ENCODE measurements around the gene RDX. TPM values are rescaled to one million over a fixed set of nuclear protein-coding genes. Genes with fewer than 3 reads are reported as not detected.

Gene RDX
- total and polyA plus RNA-seq, 2 of the 13 experiments (the other 11 are each of a cell fraction or from before 2014, with no cell fraction given), result 20.7 to 63.1 TPM

GRCh38 chr11:110286298-110287040, 9.9 kb downstream of the RDX start (continued):
- TF ChIP-seq SNAPC4 (CRISPR knock-in tag; IDR thresholded peaks at IDR 0.05), result no peak
- no peak for TF ChIP-seq ZNF567 (CRISPR knock-in tag; IDR thresholded peaks at IDR 0.05; ENCODE audit: borderline replicate concordance)
- no peak for TF ChIP-seq ZNF557 (CRISPR knock-in tag; IDR thresholded peaks at IDR 0.05)
- no peak for TF ChIP-seq PTBP1 (IDR thresholded peaks at IDR 0.05; ENCODE audit: low read depth, low read length, poor library complexity, severe bottlenecking)
- TF ChIP-seq FOXP1 (IDR thresholded peaks at IDR 0.05), result no peak
- no peak for TF ChIP-seq FOXP1 (CRISPR knock-in tag; IDR thresholded peaks at IDR 0.05)

- no peaks in the 10 kb centered on the region for H3K9me3 ChIP-seq (ENCODE audit: low read length)
- no peak overlapping the region for H2AFZ ChIP-seq (ENCODE audit: low read length)
- CTCF ChIA-PET (ENCODE audit: low intra/inter-chr PET ratio, low total read pairs), result no interaction called here
- intact Hi-C loops (cut with micrococcal nuclease; ENCODE audit: unreplicated experiment), result no loop called here
- ATAC-seq (no peak), FAIRE-seq (no peak), DNase-seq (ENCODE audit: low spot score) (no peak)
- no peak overlapping the region for H3K4me3 ChIP-seq (replicated peaks in 1 of 3; ENCODE audit: insufficient read depth in 1 of 3, low read depth in 2 of 3, low read length in 3 of 3)
- no peak overlapping the region for H3K27ac ChIP-seq (ENCODE audit: extremely low read length, insufficient read depth, low read length)
- peaks cover 16% of the 10 kb centered on the region for H4K20me1 ChIP-seq (ENCODE audit: insufficient read depth, low read length)
- H3K4me1 ChIP-seq (ENCODE audit: insufficient read depth, low read length), result peaks cover 16% of the 10 kb centered on the region
- no peak overlapping the region for H3K9ac ChIP-seq (ENCODE audit: insufficient read depth, low read depth, low read length)
- WGBS (ENCODE audit: low lambda C conversion rate), result 97% methylated on average over 4 of the region's 4 CpGs
- no TSS peak for BruUV-seq (replicated peaks)
- POLR2A ChIA-PET, result no interaction called here
- H3K4me2 ChIP-seq (ENCODE audit: low read depth, low read length), result no peak overlapping the region
- in situ Hi-C loops (cut with HindIII; ENCODE audit: extremely low pct_ligation_motif_present, low pct_unique_long_range_greater_than_20kb), result no loop called here
- peaks cover 79% of the 10 kb centered on the region for H3K79me2 ChIP-seq (ENCODE audit: insufficient read depth, low read length)
- no peaks in the 10 kb centered on the region for H3K27me3 ChIP-seq (ENCODE audit: control insufficient read depth in 1 of 2, insufficient read depth in 2 of 2, low read length in 2 of 2)
- H3K36me3 ChIP-seq (replicated peaks in 1 of 2; ENCODE audit: control insufficient read depth in 1 of 2, insufficient read depth in 2 of 2, low read length in 2 of 2), result peaks cover 0 to 6% of the 10 kb centered on the region in 2 experiments; a peak in 1 of 5 replicates
- no peak for TF ChIP-seq ZNF530 (CRISPR knock-in tag; IDR thresholded peaks at IDR 0.05; ENCODE audit: low read depth)
- TF ChIP-seq, protein P1, sequence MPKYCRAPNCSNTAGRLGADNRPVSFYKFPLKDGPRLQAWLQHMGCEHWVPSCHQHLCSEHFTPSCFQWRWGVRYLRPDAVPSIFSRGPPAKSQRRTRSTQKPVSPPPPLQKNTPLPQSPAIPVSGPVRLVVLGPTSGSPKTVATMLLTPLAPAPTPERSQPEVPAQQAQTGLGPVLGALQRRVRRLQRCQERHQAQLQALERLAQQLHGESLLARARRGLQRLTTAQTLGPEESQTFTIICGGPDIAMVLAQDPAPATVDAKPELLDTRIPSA (CRISPR knock-in tag; IDR thresholded peaks at IDR 0.05; ENCODE audit: borderline replicate concordance), result no peak
- TF ChIP-seq ZNF768 (CRISPR knock-in tag; IDR thresholded peaks at IDR 0.05), result no peak
- TF ChIP-seq PHF21A (CRISPR knock-in tag; IDR thresholded peaks at IDR 0.05), result no peak
- TF ChIP-seq, protein P2, sequence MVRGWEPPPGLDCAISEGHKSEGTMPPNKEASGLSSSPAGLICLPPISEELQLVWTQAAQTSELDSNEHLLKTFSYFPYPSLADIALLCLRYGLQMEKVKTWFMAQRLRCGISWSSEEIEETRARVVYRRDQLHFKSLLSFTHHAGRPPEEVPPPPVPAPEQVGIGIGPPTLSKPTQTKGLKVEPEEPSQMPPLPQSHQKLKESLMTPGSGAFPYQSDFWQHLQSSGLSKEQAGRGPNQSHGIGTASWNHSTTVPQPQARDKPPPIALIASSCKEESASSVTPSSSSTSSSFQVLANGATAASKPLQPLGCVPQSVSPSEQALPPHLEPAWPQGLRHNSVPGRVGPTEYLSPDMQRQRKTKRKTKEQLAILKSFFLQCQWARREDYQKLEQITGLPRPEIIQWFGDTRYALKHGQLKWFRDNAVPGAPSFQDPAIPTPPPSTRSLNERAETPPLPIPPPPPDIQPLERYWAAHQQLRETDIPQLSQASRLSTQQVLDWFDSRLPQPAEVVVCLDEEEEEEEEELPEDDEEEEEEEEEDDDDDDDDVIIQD (CRISPR knock-in tag; IDR thresholded peaks at IDR 0.05; ENCODE audit: low read depth), result no peak
- TF ChIP-seq ZNF414 (CRISPR knock-in tag; IDR thresholded peaks at IDR 0.05), result no peak
- TF ChIP-seq PAF1 (CRISPR knock-in tag; IDR thresholded peaks at IDR 0.05), result no peak
- no peak for TF ChIP-seq ZNF501 (CRISPR knock-in tag; IDR thresholded peaks at IDR 0.05)
- no peak for TF ChIP-seq ETS1 (CRISPR knock-in tag; IDR thresholded peaks at IDR 0.05)
Measured at GRCh38 chr11:110283862-110284261, 12.6 kb downstream of the RDX start.

All from HepG2 (cell line).